ENCODE measurements around the gene HNRNPA2B1.

The HNRNPA2B1 gene

GRCh38 chr7:26141077-26141476 is 59.5 kb downstream of the HNRNPA2B1 start:
- no peak for DNase-seq

GRCh38 chr7:26140380-26140779 is 60.2 kb downstream of the HNRNPA2B1 start:
- no peak for DNase-seq
